Measurements from ENCODE around the gene CD180. TPM values are rescaled to one million over a fixed set of nuclear protein-coding genes. Genes with fewer than 3 reads are reported as not detected.

Gene CD180
- total and polyA plus RNA-seq, 3 donors from 2014 or later: 0.08 to 1.1 (median 0.37) TPM

DNA sequence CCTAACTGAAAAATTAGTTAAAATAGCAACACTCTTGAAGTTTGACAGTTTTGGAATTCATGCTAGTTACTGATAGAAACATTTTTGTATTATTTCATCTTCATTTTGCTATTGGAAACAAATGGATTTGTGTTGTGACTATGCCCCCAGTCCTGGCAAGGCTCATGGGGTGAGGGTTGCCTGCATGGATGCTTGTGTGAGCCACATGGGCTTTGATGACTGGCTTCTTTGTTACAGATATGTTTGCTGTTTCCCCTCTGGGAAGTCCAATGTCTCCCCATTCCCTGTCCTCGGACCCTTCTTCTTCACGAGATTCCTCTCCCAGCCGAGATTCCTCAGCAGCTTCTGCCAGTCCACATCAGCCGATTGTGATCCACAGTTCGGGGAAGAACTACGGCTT lies 44.2 kb downstream of the CD180 start:
- WGBS, 2 donors: 88 to 96% methylated on average over 6 of the region's 6 CpGs
- H3K27ac ChIP-seq: no peak overlapping the region

DNA sequence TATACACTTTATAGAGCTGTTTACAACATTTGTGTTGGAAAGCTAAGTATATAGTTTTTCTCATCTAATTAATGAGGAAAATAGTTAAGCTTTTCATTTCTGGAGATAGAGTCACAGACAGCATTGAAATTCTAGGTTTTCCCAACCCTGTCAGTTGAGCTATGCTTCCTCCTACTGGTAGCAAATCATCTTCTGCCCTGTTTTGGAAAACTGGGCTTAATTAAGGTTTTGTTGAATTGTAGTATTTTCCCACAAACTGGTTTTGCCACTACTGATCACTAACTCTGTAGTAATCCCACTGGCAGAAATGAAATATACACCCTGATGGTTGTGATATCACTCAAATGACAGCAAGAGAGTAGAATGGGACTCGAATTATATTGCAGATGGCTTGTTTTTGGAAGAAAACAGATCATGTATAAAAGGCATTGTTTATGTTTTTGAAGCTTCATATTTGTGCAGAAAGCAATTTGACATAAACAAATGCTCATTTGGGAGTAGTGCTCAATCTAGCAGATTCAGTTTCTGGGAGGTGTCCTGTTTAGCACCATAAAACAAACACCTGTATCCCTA lies 46.6 kb downstream of the CD180 start:
- Histone ChIP-seq H3K27ac (peak overlapping the region in 1 of 2 donors; percentile 67), H3K4me3 (no peak overlapping the region), H3K36me3 (ENCODE audit: low read depth, missing control alignments) (no peaks in the 10 kb centered on the region), H3K4me1 (no peaks in the 10 kb centered on the region), H3K9me3 (no peaks in the 10 kb centered on the region), H3K27me3 (no peaks in the 10 kb centered on the region)
- TF ChIP-seq, protein P1, sequence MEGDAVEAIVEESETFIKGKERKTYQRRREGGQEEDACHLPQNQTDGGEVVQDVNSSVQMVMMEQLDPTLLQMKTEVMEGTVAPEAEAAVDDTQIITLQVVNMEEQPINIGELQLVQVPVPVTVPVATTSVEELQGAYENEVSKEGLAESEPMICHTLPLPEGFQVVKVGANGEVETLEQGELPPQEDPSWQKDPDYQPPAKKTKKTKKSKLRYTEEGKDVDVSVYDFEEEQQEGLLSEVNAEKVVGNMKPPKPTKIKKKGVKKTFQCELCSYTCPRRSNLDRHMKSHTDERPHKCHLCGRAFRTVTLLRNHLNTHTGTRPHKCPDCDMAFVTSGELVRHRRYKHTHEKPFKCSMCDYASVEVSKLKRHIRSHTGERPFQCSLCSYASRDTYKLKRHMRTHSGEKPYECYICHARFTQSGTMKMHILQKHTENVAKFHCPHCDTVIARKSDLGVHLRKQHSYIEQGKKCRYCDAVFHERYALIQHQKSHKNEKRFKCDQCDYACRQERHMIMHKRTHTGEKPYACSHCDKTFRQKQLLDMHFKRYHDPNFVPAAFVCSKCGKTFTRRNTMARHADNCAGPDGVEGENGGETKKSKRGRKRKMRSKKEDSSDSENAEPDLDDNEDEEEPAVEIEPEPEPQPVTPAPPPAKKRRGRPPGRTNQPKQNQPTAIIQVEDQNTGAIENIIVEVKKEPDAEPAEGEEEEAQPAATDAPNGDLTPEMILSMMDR (IDR thresholded peaks at IDR 0.05): peak; percentile 40 to 54 (median 46)
- TF ChIP-seq POLR2A (IDR thresholded peaks at IDR 0.05): no peak
- DNase-seq: no peak
- WGBS, 2 donors: 74 to 76% methylated on average over 1 of the region's 1 CpG
- intact Hi-C loops (cut with DNase I; ENCODE audit: low total_unique reads): no loop called here

More for the DNA sequence above, 44.2 kb downstream of the CD180 start:
- no peaks in the 10 kb centered on the region for H3K27me3 ChIP-seq
- no peaks in the 10 kb centered on the region for H3K36me3 ChIP-seq (ENCODE audit: low read depth, missing control alignments)
- no peak for DNase-seq
- intact Hi-C loops (cut with DNase I; ENCODE audit: low total_unique reads): no loop called here
- no peaks in the 10 kb centered on the region for H3K9me3 ChIP-seq
- no peak for TF ChIP-seq POLR2A (IDR thresholded peaks at IDR 0.05)
- TF ChIP-seq, protein P1 (IDR thresholded peaks at IDR 0.05): no peak
- H3K4me3 ChIP-seq: no peak overlapping the region
- no peaks in the 10 kb centered on the region for H3K4me1 ChIP-seq

- no peak overlapping the region for H3K4me3 ChIP-seq
- no peak for DNase-seq
- 48 to 53% methylated on average over 14 of the region's 14 CpGs for WGBS, 2 donors
- no peaks in the 10 kb centered on the region for H3K4me1 ChIP-seq
- H3K27me3 ChIP-seq: no peaks in the 10 kb centered on the region
- intact Hi-C loops (cut with DNase I; ENCODE audit: low total_unique reads): no loop called here
- no peaks in the 10 kb centered on the region for H3K36me3 ChIP-seq (ENCODE audit: low read depth, missing control alignments)
- no peaks in the 10 kb centered on the region for H3K9me3 ChIP-seq
- H3K27ac ChIP-seq: peak overlapping the region in 1 of 2 donors; percentile 67
- TF ChIP-seq, protein P1 (IDR thresholded peaks at IDR 0.05): no peak
- TF ChIP-seq POLR2A (IDR thresholded peaks at IDR 0.05): no peak
Measured at GRCh38 chr5:67149057-67149950, 47.3 kb downstream of the CD180 start.

- WGBS, 2 donors: 97 to 98% methylated on average over 3 of the region's 3 CpGs
- DNase-seq: no peak
- no peaks in the 10 kb centered on the region for H3K9me3 ChIP-seq
- H3K36me3 ChIP-seq (ENCODE audit: low read depth, missing control alignments): no peaks in the 10 kb centered on the region
- no peaks in the 10 kb centered on the region for H3K27me3 ChIP-seq
- no peak overlapping the region for H3K4me3 ChIP-seq
- TF ChIP-seq POLR2A (IDR thresholded peaks at IDR 0.05): no peak
- TF ChIP-seq, protein P1 (IDR thresholded peaks at IDR 0.05): no peak
- intact Hi-C loops (cut with DNase I; ENCODE audit: low total_unique reads): no loop called here
- H3K27ac ChIP-seq: no peak overlapping the region
- no peaks in the 10 kb centered on the region for H3K4me1 ChIP-seq
Measured at GRCh38 chr5:67147760-67148159, 48.8 kb downstream of the CD180 start.
